H9 (cell line): ENCODE results near the gene CETP. TPM values are rescaled to one million over a fixed set of nuclear protein-coding genes. Genes with fewer than 3 reads are reported as not detected.
"Not testable (repeated sequence)": the region's sequence is repeated elsewhere in the genome, so short reads cannot be mapped to it uniquely, and the experiment has no call there.

Experiments used
- DNase-seq: peaks from one replicate; pipeline ENCODE4 v3.0.0-alpha.2; 2017
- H2AFZ ChIP-seq: one replicate; pipeline ENCODE4 v1.6.1; 2013; ENCODE audit warnings: mild to moderate bottlenecking, low read length, control low read depth, moderate library complexity
- H2AK5ac ChIP-seq: 2 replicates; pipeline ENCODE4 v1.6.1; 2013; ENCODE audit warnings: low read length, control low read depth, mixed read lengths; ENCODE audit not compliant: insufficient read length
- H2BK120ac ChIP-seq: one replicate; pipeline ENCODE4 v1.6.1; 2013; ENCODE audit warnings: low read depth, mild to moderate bottlenecking, low read length, control low read depth, inconsistent platforms; ENCODE audit not compliant: poor library complexity, severe bottlenecking
- H2BK12ac ChIP-seq: 2 replicates; pipeline ENCODE4 v1.6.1; 2013; ENCODE audit warnings: low read length, control low read depth, mixed read lengths, low read depth; ENCODE audit not compliant: insufficient read length
- H2BK15ac ChIP-seq: 2 replicates; pipeline ENCODE4 v1.6.1; 2013; ENCODE audit warnings: low read depth, low read length, control low read depth
- H2BK20ac ChIP-seq: one replicate; pipeline ENCODE4 v1.6.1; 2013; ENCODE audit warnings: low read depth, mild to moderate bottlenecking, low read length, control low read depth, inconsistent platforms; ENCODE audit not compliant: poor library complexity, severe bottlenecking
- H2BK5ac ChIP-seq: 2 replicates; pipeline ENCODE4 v1.6.1; 2013; ENCODE audit warnings: low read length, control low read depth, mixed read lengths; ENCODE audit not compliant: insufficient read length
- H3K14ac ChIP-seq: 2 replicates; pipeline ENCODE4 v1.6.1; 2013; ENCODE audit warnings: low read length, control low read depth; ENCODE audit not compliant: insufficient read depth
- H3K18ac ChIP-seq: 2 replicates; pipeline ENCODE4 v1.6.1; 2013; ENCODE audit warnings: low read depth, mild to moderate bottlenecking, mixed read lengths, low read length, control low read depth; ENCODE audit not compliant: insufficient read length
- H3K23ac ChIP-seq: 2 replicates; pipeline ENCODE4 v1.6.1; 2013; ENCODE audit warnings: low read length, control low read depth, mixed read lengths, low read depth; ENCODE audit not compliant: insufficient read length
- H3K23me2 ChIP-seq: 2 replicates; pipeline ENCODE4 v1.6.1; 2013; ENCODE audit warnings: low read depth, mild to moderate bottlenecking, mixed read lengths, low read length, control low read depth; ENCODE audit not compliant: insufficient read length, poor library complexity, severe bottlenecking
- H3K27ac ChIP-seq: 2 replicates; pipeline ENCODE4 v1.5.1; 2013; ENCODE audit warnings: low read length, control low read depth, mixed read lengths, low read depth; ENCODE audit not compliant: insufficient read length
- H3K27me3 ChIP-seq: 2 replicates; pipeline ENCODE4 v1.6.1; 2013; ENCODE audit warnings: low read length, control low read depth, inconsistent platforms; ENCODE audit not compliant: insufficient read depth
- H3K4ac ChIP-seq: 2 replicates; pipeline ENCODE4 v1.6.1; 2013; ENCODE audit warnings: low read depth, mild to moderate bottlenecking, control low read depth, inconsistent platforms, low read length, moderate library complexity
- H3K4me1 ChIP-seq: 2 replicates; pipeline ENCODE4 v1.6.1; 2013; ENCODE audit warnings: low read length, control low read depth, inconsistent platforms; ENCODE audit not compliant: insufficient read depth
- H3K4me2 ChIP-seq: 2 replicates; pipeline ENCODE4 v1.6.1; 2013; ENCODE audit warnings: low read length, control low read depth, mixed read lengths; ENCODE audit not compliant: insufficient read length, insufficient read depth
- H3K56ac ChIP-seq: 2 replicates; pipeline ENCODE4 v1.6.1; 2013; ENCODE audit warnings: low read depth, mild to moderate bottlenecking, mixed read lengths, low read length, control low read depth; ENCODE audit not compliant: insufficient read length
- H3K79me1 ChIP-seq: 2 replicates; pipeline ENCODE4 v1.6.1; 2013; ENCODE audit warnings: low read depth, mild to moderate bottlenecking, moderate library complexity, low read length, control low read depth, inconsistent platforms; ENCODE audit not compliant: insufficient read depth, poor library complexity, severe bottlenecking
- H3K79me2 ChIP-seq: 2 replicates; pipeline ENCODE4 v1.6.1; 2013; ENCODE audit warnings: low read length, control low read depth, inconsistent platforms; ENCODE audit not compliant: insufficient read depth
- H3K9ac ChIP-seq: 2 replicates; pipeline ENCODE4 v1.6.1; 2013; ENCODE audit warnings: low read length, control low read depth, mixed read lengths; ENCODE audit not compliant: insufficient read length; ENCODE audit errors: extremely low read depth
- H3K9me3 ChIP-seq: one replicate; pipeline ENCODE4 v1.6.1; 2013; ENCODE audit warnings: low read depth, low read length, inconsistent platforms; ENCODE audit not compliant: control insufficient read depth
- H3T11ph ChIP-seq: one replicate; pipeline ENCODE4 v1.6.1; 2013; ENCODE audit warnings: mild to moderate bottlenecking, low read length, control low read depth, inconsistent platforms
- H4K20me1 ChIP-seq: one replicate; pipeline ENCODE4 v1.6.1; 2013; ENCODE audit not compliant: control insufficient read depth, insufficient read length, insufficient read depth
- H4K5ac ChIP-seq: 2 replicates; pipeline ENCODE4 v1.6.1; 2013; ENCODE audit warnings: low read depth, mild to moderate bottlenecking, mixed read lengths, low read length, control low read depth; ENCODE audit not compliant: insufficient read length
- H4K8ac ChIP-seq: replicated peaks from 2 replicates; pipeline ENCODE4 v1.6.1; 2013; ENCODE audit warnings: low read length, control low read depth, mixed read lengths, low read depth; ENCODE audit not compliant: insufficient read length
- H4K91ac ChIP-seq: 2 replicates; pipeline ENCODE4 v1.6.1; 2013; ENCODE audit warnings: low read depth, mild to moderate bottlenecking, moderate library complexity, mixed read lengths, low read length, control low read depth; ENCODE audit not compliant: insufficient read length
- H3K27ac Mint-ChIP-seq, 3 experiments: 2 replicates in 2 of 3; 3 replicates in 1 of 3; pipeline ENCODE4 v1.8.0; 2020 to 2021; ENCODE audit warnings: mixed read lengths in 3 of 3, mild to moderate bottlenecking in 1 of 3, moderate library complexity in 1 of 3
- H3K27me3 Mint-ChIP-seq: 2 replicates; pipeline ENCODE4 v1.8.0; 2021; ENCODE audit warnings: low read depth, mild to moderate bottlenecking, moderate library complexity, mixed read lengths
- H3K36me3 Mint-ChIP-seq, 3 experiments: 2 replicates in 2 of 3; 3 replicates in 1 of 3; pipeline ENCODE4 v1.8.0; 2020 to 2021; ENCODE audit warnings: low read depth in 3 of 3, mixed read lengths in 3 of 3; ENCODE audit not compliant: insufficient read depth in 1 of 3
- H3K4me1 Mint-ChIP-seq, 2 experiments: 2 replicates each; pipeline ENCODE4 v1.8.0; 2020; ENCODE audit warnings: mixed read lengths in 2 of 2
- H3K4me3 Mint-ChIP-seq, 2 experiments: 2 replicates in 1 of 2; 3 replicates in 1 of 2; pipeline ENCODE4 v1.8.0; 2020 to 2021; ENCODE audit warnings: mild to moderate bottlenecking in 2 of 2, mixed read lengths in 2 of 2, moderate library complexity in 1 of 2
- H3K9me3 Mint-ChIP-seq, 2 experiments: 2 replicates in 1 of 2; 3 replicates in 1 of 2; pipeline ENCODE4 v1.8.0; 2020; ENCODE audit warnings: mild to moderate bottlenecking in 2 of 2, mixed read lengths in 2 of 2, moderate library complexity in 1 of 2
- CTCF ChIP-seq: fragments of 200-600 bp; sonication (generic); conservative IDR thresholded peaks from 3 replicates; pipeline ENCODE4 v1.8.0; 2021; ENCODE audit warnings: antibody characterized with exemption, mild to moderate bottlenecking
- WGBS: extraction: QIAGEN DNeasy Blood & Tissue Kit; methylation state at CpG from one replicate; pipeline ENCODE4 v1.1.7; 2013; ENCODE audit warnings: missing lambda C conversion rate, low lambda C conversion rate, mixed read lengths; ENCODE audit not compliant: insufficient read length; ENCODE audit errors: extremely low coverage; 5-methylcytosine and 5-hydroxymethylcytosine counted together
- total RNA-seq: library from RNA; stranded (reverse); gene quantifications from 2 replicates; pipeline ENCODE4 v1.2.1, GENCODE V29; 2021

CETP gene
- total RNA-seq, 1 experiment from 2014 or later, result not detected

- no peak overlapping the region for H2AFZ ChIP-seq
- no CpG with 5 or more reads among the region's 15 CpGs for WGBS
These were observed 42.9 kb downstream of the CETP start for GRCh38 chr16:57004387-57005250.

GRCh38 chr16:57005597-57005996 lies 43.8 kb downstream of the CETP start:
- not testable (repeated sequence) for H3K27ac Mint-ChIP-seq, H3K18ac ChIP-seq, H3K79me1 ChIP-seq, H3K27me3 Mint-ChIP-seq, H3K4me1 ChIP-seq, H3T11ph ChIP-seq, H2BK20ac ChIP-seq, H4K5ac ChIP-seq, H2BK120ac ChIP-seq, H4K20me1 ChIP-seq, H3K79me2 ChIP-seq, H3K4me2 ChIP-seq, H3K36me3 Mint-ChIP-seq, H2AFZ ChIP-seq, H3K14ac ChIP-seq, H3K27me3 ChIP-seq, H4K8ac ChIP-seq, H3K9ac ChIP-seq, DNase-seq, H3K27ac ChIP-seq, H3K56ac ChIP-seq, H3K4ac ChIP-seq, H2BK5ac ChIP-seq, H3K23ac ChIP-seq, H3K9me3 ChIP-seq, H4K91ac ChIP-seq, H2AK5ac ChIP-seq, H3K9me3 Mint-ChIP-seq, H3K4me3 Mint-ChIP-seq, H2BK15ac ChIP-seq, H2BK12ac ChIP-seq, H3K23me2 ChIP-seq
- H3K4me1 Mint-ChIP-seq, result peaks cover 12 to 14% of the 10 kb centered on the region in 2 experiments
- no CpG with 5 or more reads among the region's 2 CpGs for WGBS

More at GRCh38 chr16:57004387-57005250, 42.9 kb downstream of the CETP start:
- Histone ChIP-seq H3K56ac (no peak overlapping the region), H3K4me1 (peaks cover 3% of the 10 kb centered on the region; the same call in 1 of the 2 replicates), H4K5ac (no peak overlapping the region), H4K91ac (no peak overlapping the region), H2BK12ac (no peak overlapping the region), H3K9me3 (no peaks in the 10 kb centered on the region), H2AK5ac (no peak overlapping the region), H2BK20ac (no peak overlapping the region), H3K23me2 (no peaks in the 10 kb centered on the region), H3K4me2 (no peak overlapping the region), H4K8ac (no peak overlapping the region), H3K23ac (no peak overlapping the region), H3K14ac (no peak overlapping the region), H3K27ac (no peak overlapping the region), H2BK5ac (no peak overlapping the region), H2BK15ac (no peak overlapping the region), H3K18ac (no peak overlapping the region), H2BK120ac (no peak overlapping the region), H3K79me1 (no peaks in the 10 kb centered on the region), H3K27me3 (peaks cover 2% of the 10 kb centered on the region; the same call in 1 of the 2 replicates), H3K79me2 (no peaks in the 10 kb centered on the region), H3K4ac (no peak overlapping the region), H3K9ac (no peak overlapping the region), H4K20me1 (no peaks in the 10 kb centered on the region), H3T11ph (no peak overlapping the region)
- peaks cover 12 to 14% of the 10 kb centered on the region in 2 experiments for H3K4me1 Mint-ChIP-seq
- TF ChIP-seq CTCF, result no peak
- H3K27ac Mint-ChIP-seq, result peak overlapping the region; percentile 16 to 40 (median 29); a peak in 2 of 7 replicates
- no peak overlapping the region for H3K4me3 Mint-ChIP-seq
- peaks cover 0 to 5% of the 10 kb centered on the region in 2 experiments; a peak in 1 of 5 replicates for H3K9me3 Mint-ChIP-seq
- no peaks in the 10 kb centered on the region for H3K36me3 Mint-ChIP-seq
- DNase-seq, result no peak
- no peaks in the 10 kb centered on the region; the same call in none of the 2 replicates for H3K27me3 Mint-ChIP-seq
